Progenitor cell of endocrine pancreas (in vitro differentiated cells): ENCODE measurements around the gene IGF2. TPM values are rescaled to one million over a fixed set of nuclear protein-coding genes. Genes with fewer than 3 reads are reported as not detected.
A peak's percentile ranks its signal among the peaks of the same experiment; 100 is the strongest.

Experiments used
- DNase-seq: peaks from one replicate; pipeline ENCODE4 v3.0.0; 2021; ENCODE audit warnings: low spot score; ENCODE audit not compliant: unreplicated experiment
- H3K27ac Mint-ChIP-seq: 2 replicates; pipeline ENCODE4 v1.8.0; 2021; ENCODE audit warnings: mild to moderate bottlenecking, moderate library complexity, mixed read lengths
- H3K27me3 Mint-ChIP-seq: 2 replicates; pipeline ENCODE4 v1.8.0; 2021; ENCODE audit warnings: mixed read lengths
- H3K36me3 Mint-ChIP-seq: 2 replicates; pipeline ENCODE4 v1.8.0; 2022; ENCODE audit warnings: mixed read lengths; ENCODE audit not compliant: insufficient read depth
- H3K4me1 Mint-ChIP-seq: 2 replicates; pipeline ENCODE4 v1.8.0; 2021; ENCODE audit warnings: low read depth, mixed read lengths
- H3K4me3 Mint-ChIP-seq: 2 replicates; pipeline ENCODE4 v1.8.0; 2021; ENCODE audit warnings: low read depth, mild to moderate bottlenecking, moderate library complexity, mixed read lengths
- H3K9me3 Mint-ChIP-seq: 2 replicates; pipeline ENCODE4 v1.8.0; 2021; ENCODE audit warnings: low read depth, mixed read lengths
- CTCF ChIP-seq: fragments of 200-600 bp; sonication (generic); IDR thresholded peaks from one replicate; pipeline ENCODE4 v1.5.0; 2021; ENCODE audit warnings: antibody characterized with exemption, mild to moderate bottlenecking; ENCODE audit not compliant: unreplicated experiment
- long read RNA-seq: library from polyadenylated mRNA; unstranded; transcript quantifications from one replicate; pipeline ENCODE4 v2.0.0, GENCODE V29; 2020
- total RNA-seq: library from RNA; stranded (reverse); gene quantifications from 2 replicates; pipeline ENCODE4 v1.2.1, GENCODE V29; 2021

The IGF2 gene
- total RNA-seq = 4,678 and 5,100 TPM in 2 replicates
- long read RNA-seq, full-length matches to known transcripts = 5 of 7 reads
- long read RNA-seq, partial matches to known transcripts = 2 of 7 reads
- long read RNA-seq, other reads (novel, unspliced or antisense) = 0 of 7 reads

DNA sequence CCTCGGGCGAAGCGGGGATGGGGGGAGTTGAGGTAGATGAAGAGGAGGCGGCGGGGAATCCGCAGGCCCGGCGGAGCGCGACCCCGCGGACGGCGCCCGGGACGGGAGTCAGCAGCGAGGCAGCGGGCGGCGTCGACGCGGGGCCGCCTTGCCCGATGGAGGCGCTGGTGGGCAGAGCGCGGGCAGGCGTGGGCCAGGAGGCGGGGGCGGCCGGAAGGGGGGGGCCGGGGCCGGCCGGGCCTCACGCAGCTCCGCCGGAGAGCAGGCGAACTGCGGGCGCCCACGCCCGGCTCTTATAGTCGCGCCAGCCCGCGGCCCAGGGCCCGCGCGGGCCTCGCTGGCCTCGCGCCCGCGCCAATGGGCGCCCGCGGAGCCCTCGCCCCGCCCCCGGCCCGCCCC is at the start of gene IGF2:
Gene IGF2, minus strand, starts transcription at position 267 of the 399 bp plus-strand sequence. CDS start 3,866 bp downstream, outside the sequence.
- H3K27ac Mint-ChIP-seq = peak within 1 kb of the TSS; percentile 69
- peaks cover 43% of the 10 kb centered on the region for H3K27me3 Mint-ChIP-seq
- peak; percentile 27 for TF ChIP-seq CTCF
- peaks cover 9% of the 10 kb centered on the region for H3K36me3 Mint-ChIP-seq
- no peak for DNase-seq
- H3K4me3 Mint-ChIP-seq = peak within 1 kb of the TSS; percentile 91
- H3K9me3 Mint-ChIP-seq = no peaks in the 10 kb centered on the region
- H3K4me1 Mint-ChIP-seq = peaks cover 11% of the 10 kb centered on the region

DNA sequence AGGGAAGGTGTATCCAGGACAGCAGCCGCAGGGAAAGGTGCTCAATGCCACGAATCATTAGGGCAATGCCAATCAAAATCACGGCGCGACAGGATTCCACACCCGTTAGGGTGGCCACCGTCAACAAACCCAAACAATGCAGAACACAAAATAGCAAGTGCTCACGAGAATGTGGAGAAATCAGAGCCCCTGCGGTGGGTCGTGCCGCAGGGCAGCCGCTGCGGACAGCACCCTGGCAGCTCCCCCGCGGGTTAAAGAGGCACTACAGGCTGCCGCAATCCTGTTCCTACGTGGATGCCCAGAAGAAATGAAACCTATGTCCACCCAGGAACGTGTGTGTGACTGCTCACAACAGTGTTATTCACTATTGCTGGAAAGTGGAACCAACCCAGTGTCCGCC is 49.6 kb upstream of the IGF2 start:
- DNase-seq = no peak
- Mint-ChIP-seq H3K4me3 (no peak overlapping the region), H3K27ac (no peak overlapping the region), H3K9me3 (no peaks in the 10 kb centered on the region), H3K4me1 (peaks cover 11% of the 10 kb centered on the region), H3K27me3 (peaks cover 26% of the 10 kb centered on the region), H3K36me3 (no peaks in the 10 kb centered on the region)
- TF ChIP-seq CTCF = no peak

DNA sequence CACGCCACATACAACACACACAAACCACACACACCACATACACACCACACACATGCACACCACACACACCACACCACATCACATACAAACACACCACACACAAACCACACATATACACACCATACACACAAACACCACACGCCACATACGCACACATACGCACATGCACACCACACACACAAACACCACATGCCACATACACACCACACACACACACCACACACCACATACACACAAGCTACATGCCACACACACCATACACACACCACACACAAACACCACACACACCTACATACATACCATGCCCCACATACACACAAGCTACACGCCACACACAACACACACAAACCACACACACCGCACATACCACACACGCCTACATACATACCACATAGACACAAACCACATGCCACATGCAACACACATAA is 48.1 kb upstream of the IGF2 start:
- Mint-ChIP-seq H3K27me3 (peaks cover 32% of the 10 kb centered on the region), H3K9me3 (no peaks in the 10 kb centered on the region), H3K36me3 (no peaks in the 10 kb centered on the region), H3K27ac (no peak overlapping the region), H3K4me3 (no peak overlapping the region), H3K4me1 (peaks cover 11% of the 10 kb centered on the region)
- no peak for DNase-seq
- no peak for TF ChIP-seq CTCF

GRCh38 chr11:2186669-2187279 is 47.6 kb upstream of the IGF2 start:
- Mint-ChIP-seq H3K4me1 (peaks cover 11% of the 10 kb centered on the region), H3K27ac (no peak overlapping the region), H3K27me3 (peaks cover 31% of the 10 kb centered on the region), H3K4me3 (no peak overlapping the region), H3K9me3 (no peaks in the 10 kb centered on the region), H3K36me3 (no peaks in the 10 kb centered on the region)
- no peak for DNase-seq
- peak; percentile 67 for TF ChIP-seq CTCF

DNA sequence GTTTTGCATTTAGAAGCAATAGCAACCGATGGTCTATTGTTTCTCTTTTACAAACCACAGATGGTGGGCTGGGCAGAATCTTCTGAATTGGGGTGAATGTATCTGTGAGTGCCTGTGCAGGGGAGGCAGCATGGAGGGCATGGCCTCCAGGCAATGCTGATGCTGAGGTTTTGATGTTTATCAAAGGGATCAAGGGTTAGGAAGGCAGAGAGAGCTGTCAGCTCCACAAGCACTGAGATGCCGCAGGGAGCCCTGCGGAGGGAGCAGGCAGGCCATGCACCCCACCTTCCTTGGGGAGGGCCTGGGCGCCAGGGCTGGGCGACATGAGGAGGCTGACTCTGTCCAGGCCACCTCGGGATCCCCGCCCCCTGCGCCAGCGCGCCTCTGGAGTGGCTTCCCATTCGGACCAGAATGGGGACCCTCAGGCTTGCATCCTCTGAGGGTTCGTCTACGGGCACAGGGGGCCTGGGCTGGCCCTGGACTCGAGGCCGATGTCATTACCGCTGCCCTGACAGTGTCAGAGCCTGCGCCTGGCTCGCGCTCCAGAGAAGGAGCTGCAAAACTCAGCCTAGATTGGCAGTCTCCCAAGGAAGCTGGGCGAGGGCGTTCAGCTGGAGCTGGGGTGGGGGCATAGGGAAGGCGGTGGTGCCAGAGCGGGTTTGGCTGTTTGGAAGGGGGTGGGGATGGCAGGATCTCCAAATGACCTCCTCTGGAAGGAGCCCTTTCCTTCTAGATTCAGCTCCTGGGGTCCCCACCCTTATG is 46.3 kb upstream of the IGF2 start:
- peaks cover 28% of the 10 kb centered on the region for H3K27me3 Mint-ChIP-seq
- H3K4me3 Mint-ChIP-seq = no peak overlapping the region
- DNase-seq = no peak
- no peak for TF ChIP-seq CTCF
- H3K9me3 Mint-ChIP-seq = no peaks in the 10 kb centered on the region
- H3K4me1 Mint-ChIP-seq = peaks cover 8% of the 10 kb centered on the region
- H3K27ac Mint-ChIP-seq = no peak overlapping the region
- H3K36me3 Mint-ChIP-seq = no peaks in the 10 kb centered on the region
